OCI-LY1 (cell line): ENCODE results near the gene PPM1D.

Experiments
- CTCF ChIP-seq: fragments of 200-600 bp; sonication (generic), shearing (Covaris generic); IDR thresholded peaks from 2 replicates; pipeline ENCODE4 v1.5.1; 2017; ENCODE audit warnings: mild to moderate bottlenecking, antibody characterized with exemption, low read length, moderate library complexity, mixed read lengths
- EZH2 ChIP-seq: fragments of 200-600 bp; sonication (generic), shearing (Covaris generic); IDR thresholded peaks from 2 replicates; pipeline ENCODE4 v1.8.0; 2017; ENCODE audit warnings: borderline replicate concordance, mixed run types, mild to moderate bottlenecking, antibody characterized with exemption, low read length, moderate library complexity, mixed read lengths

GRCh38 chr17:60712675-60713074, 112.7 kb downstream of the PPM1D start:
- TF ChIP-seq CTCF, result no peak
- no peak for TF ChIP-seq EZH2
